Gastroesophageal sphincter (tissue), 4 donors: ENCODE results near the gene PHACTR1. TPM values are rescaled to one million over a fixed set of nuclear protein-coding genes. Genes with fewer than 3 reads are reported as not detected.
A peak's percentile ranks its signal among the peaks of the same experiment; 100 is the strongest.

Source experiments
- ATAC-seq: fragments of 150-250 bp; one replicate; pipeline ENCODE4 v1.9.1; 2016; ENCODE audit warnings: mild to moderate bottlenecking, moderate library complexity
- H3K27ac ChIP-seq, 4 donors: fragments of 200-600 bp; sonication (generic) in 3 of 4; 1 replicate in 3 of 4; 2 replicates in 1 of 4; pipeline ENCODE4 v1.5.1; 2016 to 2019
- H3K27me3 ChIP-seq: fragments of 200-600 bp; sonication (generic); one replicate; pipeline ENCODE4 v1.5.1; 2019
- H3K36me3 ChIP-seq, 2 donors: fragments of 200-600 bp; sonication (generic); one replicate each; pipeline ENCODE4 v1.5.1; 2019; ENCODE audit warnings: control low read depth in 1 of 2
- H3K4me1 ChIP-seq, 3 donors: fragments of 200-600 bp; sonication (generic); 1 replicate in 2 of 3; 2 replicates in 1 of 3; pipeline ENCODE4 v1.5.1; 2016 to 2019; ENCODE audit warnings: control low read depth in 2 of 3
- H3K4me3 ChIP-seq, 2 donors: fragments of 200-600 bp; sonication (generic); one replicate each; pipeline ENCODE4 v1.5.1; 2019; ENCODE audit warnings: mild to moderate bottlenecking in 1 of 2, moderate library complexity in 1 of 2
- H3K9me3 ChIP-seq, 3 donors: fragments of 200-600 bp; sonication (generic); one replicate each; pipeline ENCODE4 v1.5.1; 2017 to 2019; ENCODE audit warnings: control low read depth in 2 of 3
- CTCF ChIP-seq, 4 experiments: fragments of 200-600 bp in 2 of 4; fragments of 450-650 bp in 2 of 4; sonication (generic) in 1 of 4; IDR thresholded peaks; one replicate each; pipeline ENCODE4 v1.5.1; 2017 to 2019; ENCODE audit warnings: antibody characterized with exemption in 4 of 4, mild to moderate bottlenecking in 2 of 4, moderate library complexity in 2 of 4
- EP300 ChIP-seq: sonication (generic); formaldehyde crosslinking; IDR thresholded peaks from one replicate; pipeline ENCODE4 v1.6.1; 2017; ENCODE audit warnings: antibody characterized with exemption, mild to moderate bottlenecking
- POLR2A ChIP-seq, 2 donors: fragments of 450-650 bp; IDR thresholded peaks; one replicate each; pipeline ENCODE4 v1.6.1; 2017; ENCODE audit warnings: antibody characterized with exemption in 2 of 2, mild to moderate bottlenecking in 2 of 2, moderate library complexity in 1 of 2
- POLR2AphosphoS5 ChIP-seq: sonication (generic); formaldehyde crosslinking; IDR thresholded peaks from one replicate; pipeline ENCODE4 v1.6.1; 2017; ENCODE audit warnings: antibody characterized with exemption
- WGBS, 2 donors: methylation state at CpG; one replicate each; pipeline ENCODE4 v1.1.5; 2018; ENCODE audit warnings: low coverage in 1 of 2; 5-methylcytosine and 5-hydroxymethylcytosine counted together
- total RNA-seq, 4 donors: library from RNA; depleted of rRNA; stranded (reverse); fragments of >200 nt; gene quantifications; one replicate each; pipeline ENCODE4 v1.1.0, GENCODE V29; 2016

The PHACTR1 gene
- total RNA-seq, 4 donors from 2014 or later = 0.20 to 27.3 (median 2.2) TPM

- no peak for TF ChIP-seq POLR2AphosphoS5
- no peak for TF ChIP-seq CTCF (IDR thresholded peaks at IDR 0.05)
- no peak for TF ChIP-seq POLR2A (IDR thresholded peaks at IDR 0.05)
- TF ChIP-seq EP300 = no peak
- H3K36me3 ChIP-seq = no peaks in the 10 kb centered on the region
- no peak overlapping the region for H3K4me3 ChIP-seq
- no peaks in the 10 kb centered on the region for H3K27me3 ChIP-seq
- H3K27ac ChIP-seq = no peak overlapping the region
- no peaks in the 10 kb centered on the region for H3K9me3 ChIP-seq
- ATAC-seq = no peak
- H3K4me1 ChIP-seq = no peaks in the 10 kb centered on the region
- 51 to 55% methylated on average over 1 to 2 of the region's 2 CpGs for WGBS, 2 donors
These were observed 98.5 kb downstream of the PHACTR1 start for GRCh38 chr6:12815089-12815488.

GRCh38 chr6:12815884-12816600 lies 99.5 kb downstream of the PHACTR1 start:
- no peak overlapping the region for H3K4me3 ChIP-seq
- 58 to 63% methylated on average over 4 of the region's 4 CpGs for WGBS, 2 donors
- H3K9me3 ChIP-seq = no peaks in the 10 kb centered on the region
- no peak for ATAC-seq
- H3K27ac ChIP-seq = no peak overlapping the region
- no peaks in the 10 kb centered on the region for H3K27me3 ChIP-seq
- H3K36me3 ChIP-seq = no peaks in the 10 kb centered on the region
- TF ChIP-seq EP300 = no peak
- TF ChIP-seq POLR2AphosphoS5 = no peak
- TF ChIP-seq CTCF (IDR thresholded peaks at IDR 0.05) = no peak
- TF ChIP-seq POLR2A (IDR thresholded peaks at IDR 0.05) = no peak
- no peaks in the 10 kb centered on the region for H3K4me1 ChIP-seq

GRCh38 chr6:12818324-12818723 lies 101.8 kb downstream of the PHACTR1 start:
- Histone ChIP-seq H3K4me3 (no peak overlapping the region), H3K27me3 (no peaks in the 10 kb centered on the region), H3K9me3 (no peaks in the 10 kb centered on the region), H3K27ac (no peak overlapping the region), H3K4me1 (no peaks in the 10 kb centered on the region), H3K36me3 (no peaks in the 10 kb centered on the region)
- 25 to 40% methylated on average over 1 of the region's 1 CpG for WGBS, 2 donors
- ATAC-seq = peak; percentile 28
- TF ChIP-seq POLR2AphosphoS5 = no peak

GRCh38 chr6:12823847-12824246 lies 107.3 kb downstream of the PHACTR1 start:
- no peak for ATAC-seq
- H3K27ac ChIP-seq = no peak overlapping the region
- H3K4me3 ChIP-seq = no peak overlapping the region
- H3K27me3 ChIP-seq = no peaks in the 10 kb centered on the region
- H3K4me1 ChIP-seq = no peaks in the 10 kb centered on the region
- no peaks in the 10 kb centered on the region for H3K36me3 ChIP-seq
- WGBS, 2 donors = 76 to 80% methylated on average over 2 to 6 of the region's 8 CpGs
- no peak for TF ChIP-seq POLR2A (IDR thresholded peaks at IDR 0.05)
- TF ChIP-seq POLR2AphosphoS5 = no peak
- H3K9me3 ChIP-seq = no peaks in the 10 kb centered on the region

- no peak overlapping the region for H3K27ac ChIP-seq
- TF ChIP-seq CTCF (IDR thresholded peaks at IDR 0.05) = no peak
- TF ChIP-seq POLR2A (IDR thresholded peaks at IDR 0.05) = no peak
- TF ChIP-seq EP300 = no peak
- no peak for TF ChIP-seq POLR2AphosphoS5
- 38 to 50% methylated on average over 2 of the region's 2 CpGs for WGBS, 2 donors
- H3K4me3 ChIP-seq = no peak overlapping the region
- no peaks in the 10 kb centered on the region for H3K36me3 ChIP-seq
- no peak for ATAC-seq
- no peaks in the 10 kb centered on the region for H3K27me3 ChIP-seq
- H3K4me1 ChIP-seq = no peaks in the 10 kb centered on the region
- no peaks in the 10 kb centered on the region for H3K9me3 ChIP-seq
These were observed 110.0 kb downstream of the PHACTR1 start for GRCh38 chr6:12826584-12826983.

GRCh38 chr6:12827921-12828320 lies 111.4 kb downstream of the PHACTR1 start:
- H3K27me3 ChIP-seq = no peaks in the 10 kb centered on the region
- H3K36me3 ChIP-seq = no peaks in the 10 kb centered on the region
- TF ChIP-seq EP300 (no peak), POLR2AphosphoS5 (no peak), POLR2A (IDR thresholded peaks at IDR 0.05) (no peak), CTCF (IDR thresholded peaks at IDR 0.05) (no peak)
- ATAC-seq = no peak
- H3K27ac ChIP-seq = no peak overlapping the region
- 68 to 92% methylated on average over 2 of the region's 2 CpGs for WGBS, 2 donors
- H3K4me1 ChIP-seq = no peaks in the 10 kb centered on the region
- no peaks in the 10 kb centered on the region for H3K9me3 ChIP-seq
- H3K4me3 ChIP-seq = no peak overlapping the region
